ENCODE results near the gene ITGA3. TPM values are rescaled to one million over a fixed set of nuclear protein-coding genes. Genes with fewer than 3 reads are reported as not detected.
"Not testable (repeated sequence)": the region's sequence is repeated elsewhere in the genome, so short reads cannot be mapped to it uniquely, and the experiment has no call there.

ITGA3 gene
- polyA plus RNA-seq, 5 donors, result 39.0 to 66.3 (median 46.6) TPM

GRCh38 chr17:50033316-50033715 is 22.6 kb upstream of the ITGA3 start:
- no peak for DNase-seq

DNA sequence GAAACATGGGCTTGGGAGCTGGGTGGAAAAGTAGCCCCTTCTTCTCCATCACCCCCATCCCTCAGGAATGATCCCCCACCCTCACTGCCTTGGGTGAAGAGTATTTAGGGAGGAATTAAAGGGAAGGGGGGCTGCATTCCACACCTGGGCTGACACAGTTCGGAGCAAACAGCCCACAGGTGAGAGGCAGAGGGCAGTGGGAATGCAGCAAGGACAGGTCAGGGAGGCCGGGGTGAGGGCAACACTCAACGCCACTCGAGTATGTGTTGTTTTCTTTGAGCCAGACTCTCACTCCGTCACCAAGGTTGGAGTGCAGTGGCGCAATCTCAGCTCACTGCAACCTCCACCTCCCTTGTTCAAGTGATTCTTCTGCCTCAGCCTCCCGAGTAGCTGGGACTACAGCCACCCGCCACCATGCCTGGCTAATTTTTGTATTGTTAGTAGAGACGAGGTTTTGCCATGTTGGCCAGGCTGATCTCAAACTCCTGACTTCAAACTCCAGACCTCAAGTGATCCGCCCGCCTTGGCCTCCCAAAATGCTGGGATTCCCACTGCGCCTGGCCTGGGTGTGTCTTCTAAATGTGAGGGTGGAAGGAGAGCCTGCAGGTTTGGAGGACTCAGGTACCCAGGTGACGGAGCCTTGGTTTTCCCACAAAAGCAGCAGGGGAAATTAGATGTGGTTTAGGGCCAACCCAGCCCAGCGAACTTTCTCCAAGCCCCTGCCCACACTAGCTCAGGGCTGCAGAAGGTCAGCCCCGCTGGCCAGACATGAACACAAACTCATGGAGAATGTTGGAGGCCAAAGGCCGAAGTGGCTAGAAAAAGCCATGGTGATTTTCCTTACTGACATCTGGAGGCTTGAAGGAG is 21.2 kb upstream of the ITGA3 start:
- DNase-seq, result no peak

DNA sequence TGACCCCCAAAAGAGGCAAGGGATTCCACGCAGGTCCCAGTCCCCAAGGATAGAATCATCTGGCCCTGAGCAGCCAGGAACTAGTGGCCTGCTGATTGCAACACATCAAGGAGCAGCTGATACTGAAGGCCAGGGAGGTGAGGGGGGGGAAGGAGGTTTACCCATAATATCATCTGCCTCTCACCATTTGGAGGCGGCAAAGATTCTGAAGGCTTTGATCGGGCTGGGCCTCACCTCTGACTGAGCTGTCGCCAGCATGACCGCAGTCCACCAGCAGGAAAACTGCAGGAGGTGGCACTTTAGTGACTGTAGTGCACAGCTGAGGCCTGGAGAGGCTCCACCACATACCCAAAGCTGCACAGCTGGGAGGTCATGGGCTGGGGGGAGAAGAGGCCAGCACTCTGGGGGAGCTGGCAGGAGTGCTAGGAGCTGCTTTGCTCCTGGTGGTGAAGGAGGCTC is 20.5 kb upstream of the ITGA3 start:
- no peak for DNase-seq

DNA sequence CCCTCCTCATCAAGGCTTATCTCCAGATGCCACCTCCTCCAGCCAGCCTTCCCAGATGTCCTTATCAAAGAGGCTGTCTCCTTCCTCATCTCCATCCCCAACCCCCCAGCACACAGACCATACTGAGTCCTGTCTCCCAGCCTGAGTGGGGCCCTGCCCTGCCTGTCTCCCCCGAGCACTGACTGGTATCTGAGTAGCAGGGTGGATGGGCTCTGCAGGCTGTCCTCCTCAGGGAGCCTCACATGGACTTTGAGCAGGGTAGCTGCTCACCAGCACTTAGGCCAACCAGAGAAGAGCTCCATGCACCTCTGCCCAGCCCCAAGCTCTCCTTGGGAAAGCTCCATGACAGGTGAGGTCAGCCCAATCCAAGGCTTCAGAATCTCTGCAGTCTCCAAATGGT is 20.0 kb upstream of the ITGA3 start:
- DNase-seq, result no peak

DNA sequence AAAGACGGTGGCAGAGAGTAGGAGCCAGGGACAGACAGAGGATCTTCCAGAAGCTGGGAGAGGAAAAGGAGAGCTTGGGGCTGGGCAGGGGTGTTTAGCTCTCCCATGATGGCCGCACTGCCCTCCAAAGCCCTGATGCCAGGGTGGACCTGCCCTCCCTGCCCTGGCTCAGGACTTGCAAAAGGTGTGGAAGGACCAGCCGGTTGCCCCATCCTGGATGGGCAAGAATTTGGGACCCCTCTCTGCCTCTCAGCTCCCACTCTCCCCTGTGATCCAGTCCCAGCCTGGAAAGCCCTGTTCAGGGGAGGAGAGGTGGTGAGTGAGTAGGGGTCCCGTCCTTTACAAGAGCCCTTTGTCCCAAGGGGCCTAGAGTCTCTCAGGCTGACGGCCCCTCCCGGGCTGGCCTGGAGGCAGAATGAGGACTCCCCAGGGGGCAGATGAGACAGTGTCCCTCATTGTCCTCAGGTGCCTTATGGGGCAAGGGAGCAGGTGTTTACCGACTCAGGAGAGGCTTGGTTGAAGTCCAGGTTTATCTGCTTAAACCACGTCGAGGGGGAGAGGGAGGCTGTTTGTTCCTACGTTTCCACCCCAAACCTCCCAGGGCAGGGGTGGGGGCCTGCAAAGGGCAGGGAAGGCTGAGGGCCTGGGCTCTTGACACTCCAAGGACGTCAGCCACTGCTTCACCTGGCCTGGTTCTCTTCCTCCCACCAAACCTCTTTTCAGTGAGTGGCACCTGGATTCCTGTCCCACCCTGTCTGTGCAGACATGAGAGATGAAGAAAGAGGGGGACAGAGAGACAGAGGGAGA is 19.3 kb upstream of the ITGA3 start:
- no peak for DNase-seq

GRCh38 chr17:50037321-50038107 is 18.4 kb upstream of the ITGA3 start:
- no peak for DNase-seq

GRCh38 chr17:50039058-50039457 is 16.9 kb upstream of the ITGA3 start:
- DNase-seq, result no peak

GRCh38 chr17:50040496-50040895 is 15.4 kb upstream of the ITGA3 start:
- not testable (repeated sequence) for DNase-seq

DNA sequence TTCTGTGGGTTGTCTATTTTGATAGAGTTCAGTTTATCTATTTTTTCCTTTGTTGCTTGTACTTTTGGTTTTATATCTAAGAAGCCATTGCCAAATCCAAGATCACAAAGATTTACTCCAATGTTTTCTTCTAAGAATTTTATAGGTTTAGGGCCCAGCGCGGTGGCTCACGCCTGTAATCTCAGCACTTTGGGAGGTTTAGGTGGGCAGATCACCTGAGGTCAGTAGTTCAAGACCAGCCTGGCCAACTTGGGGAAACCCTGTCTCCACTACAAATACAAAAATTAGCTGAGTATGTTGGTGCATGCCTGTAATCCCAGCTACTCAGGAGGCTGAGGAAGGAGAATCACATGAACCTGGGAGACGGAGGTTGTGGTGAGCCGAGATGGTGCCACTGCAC is 13.7 kb upstream of the ITGA3 start:
- no peak for DNase-seq

DNA sequence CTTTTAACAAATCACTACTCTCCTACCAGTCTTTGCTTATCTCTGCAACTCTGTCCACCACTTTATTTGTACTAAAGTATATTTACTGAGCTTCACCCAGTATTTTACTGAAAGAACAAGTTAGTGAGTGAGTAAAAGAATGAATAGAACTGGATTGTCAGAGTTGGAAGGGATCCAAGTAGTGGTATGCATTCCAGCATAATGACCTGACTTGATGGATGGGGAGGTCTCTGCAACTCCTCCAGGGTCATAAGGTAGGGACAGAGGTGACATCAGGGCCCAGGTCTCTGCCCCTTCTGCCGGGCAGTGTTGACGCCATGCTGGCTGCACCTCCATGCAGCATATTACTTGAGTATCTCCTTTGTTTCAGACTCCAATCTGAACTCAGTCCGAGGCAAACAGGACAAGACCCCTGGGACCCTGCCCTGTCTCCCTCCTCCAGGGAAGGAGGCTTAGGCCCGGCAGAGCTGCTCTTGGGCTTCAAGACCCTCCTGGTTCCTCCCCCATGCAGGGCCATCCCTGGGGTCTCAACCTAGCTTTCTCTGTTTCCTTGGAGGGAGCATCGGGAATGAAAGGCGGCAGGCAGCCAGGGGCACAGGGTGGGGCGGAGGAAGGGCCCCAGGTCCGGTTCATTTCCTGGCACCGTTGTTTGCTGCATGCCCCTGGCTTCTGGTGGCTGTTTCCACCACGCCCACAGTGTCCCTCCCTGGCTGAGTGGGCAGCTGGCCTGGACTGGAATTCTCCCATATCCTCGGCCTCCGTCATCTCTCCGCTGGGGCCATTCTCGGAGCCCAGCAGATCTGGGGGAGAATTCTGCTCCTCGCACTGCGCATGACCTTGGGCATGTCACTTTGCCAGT is 12.4 kb upstream of the ITGA3 start:
- DNase-seq, result no peak

GRCh38 chr17:50044483-50044882 is 11.4 kb upstream of the ITGA3 start:
- DNase-seq, result no peak

DNA sequence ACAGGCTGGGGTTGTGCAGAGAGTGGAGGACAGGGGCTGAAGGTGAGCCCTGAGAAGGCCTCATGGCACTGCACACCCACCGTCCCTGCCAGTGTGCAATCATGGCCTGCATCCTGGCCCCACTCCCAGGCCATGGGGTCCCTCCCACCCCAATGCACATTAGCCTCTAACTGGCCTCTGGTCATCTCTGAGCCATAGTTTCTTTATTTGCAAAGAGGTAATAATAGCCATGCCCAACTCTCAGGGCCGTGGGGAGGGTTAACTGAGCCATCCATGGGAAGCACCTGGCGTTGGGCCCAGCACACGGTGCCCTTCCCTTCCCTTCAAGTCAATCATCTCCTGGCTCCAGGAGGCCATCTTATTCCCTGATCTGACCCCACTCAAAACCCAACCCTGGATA is 10.8 kb upstream of the ITGA3 start:
- no peak for DNase-seq

DNA sequence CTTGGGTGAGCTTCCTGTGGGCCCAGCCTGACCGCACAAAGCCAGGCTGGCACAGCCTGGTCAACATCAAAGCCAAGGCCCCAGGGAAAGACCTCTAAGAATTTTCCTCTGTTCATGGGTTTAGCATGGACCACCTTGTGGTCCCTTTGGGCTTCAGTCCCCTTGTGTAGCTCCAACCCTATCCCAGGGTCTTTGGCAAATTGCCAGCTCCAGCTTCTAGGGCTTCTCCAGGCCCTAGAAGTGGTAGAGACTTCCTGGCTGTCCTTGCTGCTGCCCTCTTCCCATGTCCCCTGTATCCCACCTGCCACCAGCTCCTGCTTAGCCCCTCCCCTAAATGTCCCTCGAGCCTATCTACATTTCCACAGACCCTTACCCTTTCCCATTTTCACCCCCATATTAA is 9.7 kb upstream of the ITGA3 start:
- DNase-seq, result no peak

DNA sequence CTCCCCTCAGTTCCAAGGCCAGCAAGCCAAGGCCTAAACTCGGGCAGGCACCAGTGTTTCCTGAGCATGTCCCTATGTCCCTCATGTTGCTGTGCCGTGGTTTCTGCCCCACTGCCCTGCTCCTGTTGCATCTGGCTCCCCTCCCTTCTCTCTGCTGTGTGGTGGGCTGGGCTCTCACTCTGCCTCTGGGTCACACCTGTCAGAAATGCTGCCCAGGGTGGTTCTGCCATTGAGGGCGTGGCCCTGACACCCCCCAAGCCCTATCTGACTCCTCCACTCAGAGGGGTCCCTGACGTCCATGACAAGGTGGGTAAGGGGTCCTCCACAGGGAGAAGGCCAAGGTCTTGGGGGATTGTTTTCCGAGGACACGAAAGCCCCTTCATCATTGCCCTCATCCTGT is 9.2 kb upstream of the ITGA3 start:
- DNase-seq, result no peak

- no peak for DNase-seq
Measured at GRCh38 chr17:50047083-50047482, 8.8 kb upstream of the ITGA3 start.

- DNase-seq, result no peak
Measured at GRCh38 chr17:50047488-50048126, 8.3 kb upstream of the ITGA3 start.

- DNase-seq, result no peak
Measured at GRCh38 chr17:50048146-50048720, 7.7 kb upstream of the ITGA3 start.

GRCh38 chr17:50048988-50049387 is 6.9 kb upstream of the ITGA3 start:
- no peak for DNase-seq

- no peak for DNase-seq
Measured at GRCh38 chr17:50049636-50050035, 6.3 kb upstream of the ITGA3 start.

GRCh38 chr17:50050431-50051032 is 5.4 kb upstream of the ITGA3 start:
- DNase-seq, result no peak
